IMR-90 (cell line): ENCODE results near the gene KRTAP10-6.

Source experiments
- BHLHE40 ChIP-seq: fragments of 150-350 bp; IDR thresholded peaks from 2 replicates; pipeline ENCODE4 v1.6.1; 2016; ENCODE audit warnings: mild to moderate bottlenecking, low read depth, low read length
- CEBPB ChIP-seq: IDR thresholded peaks from 2 replicates; pipeline ENCODE4 v1.6.1; 2012; ENCODE audit warnings: low read depth, low read length, improper control_type of control experiment
- FOS ChIP-seq: fragments of 150-350 bp; IDR thresholded peaks from 2 replicates; pipeline ENCODE4 v1.6.1; 2016; ENCODE audit warnings: low read depth, low read length
- MAFK ChIP-seq: IDR thresholded peaks from 2 replicates; pipeline ENCODE4 v1.6.1; 2012; ENCODE audit warnings: low read depth, low read length, improper control_type of control experiment
- MAZ ChIP-seq: IDR thresholded peaks from 2 replicates; pipeline ENCODE4 v1.6.1; 2012; ENCODE audit warnings: low read depth, mild to moderate bottlenecking, low read length, improper control_type of control experiment, moderate library complexity, borderline replicate concordance
- MXI1 ChIP-seq: IDR thresholded peaks from 2 replicates; pipeline ENCODE4 v1.6.1; 2012; ENCODE audit warnings: low read depth, mild to moderate bottlenecking, low read length, moderate library complexity, borderline replicate concordance
- NFE2L2 ChIP-seq: fragments of 150-350 bp; IDR thresholded peaks from 2 replicates; pipeline ENCODE4 v1.6.1; 2016; ENCODE audit warnings: low read depth, mild to moderate bottlenecking, low read length
- POLR2A ChIP-seq: IDR thresholded peaks from 2 replicates; pipeline ENCODE4 v1.6.1; 2012; ENCODE audit warnings: mild to moderate bottlenecking, low read depth, low read length
- RAD21 ChIP-seq: IDR thresholded peaks from 2 replicates; pipeline ENCODE4 v1.6.1; 2012; ENCODE audit warnings: low read length, improper control_type of control experiment
- RFX5 ChIP-seq: IDR thresholded peaks from 2 replicates; pipeline ENCODE4 v1.8.0; 2012; ENCODE audit warnings: low read depth, mild to moderate bottlenecking, low read length, moderate library complexity
- SMC3 ChIP-seq: fragments of 150-350 bp; IDR thresholded peaks from 2 replicates; pipeline ENCODE4 v1.6.1; 2016; ENCODE audit warnings: low read depth, mild to moderate bottlenecking, antibody characterized with exemption, low read length, moderate library complexity
- TF ChIP-seq, protein P1 (sequence below): conservative IDR thresholded peaks from 2 replicates; pipeline ENCODE4 v1.5.1; 2012; ENCODE audit warnings: mild to moderate bottlenecking, low read depth, low read length, improper control_type of control experiment
- TF ChIP-seq, protein P2 (sequence below): fragments of 150-350 bp; IDR thresholded peaks from 2 replicates; pipeline ENCODE4 v1.6.1; 2017; ENCODE audit warnings: mild to moderate bottlenecking, antibody characterized with exemption, low read length, low read depth

DNA sequence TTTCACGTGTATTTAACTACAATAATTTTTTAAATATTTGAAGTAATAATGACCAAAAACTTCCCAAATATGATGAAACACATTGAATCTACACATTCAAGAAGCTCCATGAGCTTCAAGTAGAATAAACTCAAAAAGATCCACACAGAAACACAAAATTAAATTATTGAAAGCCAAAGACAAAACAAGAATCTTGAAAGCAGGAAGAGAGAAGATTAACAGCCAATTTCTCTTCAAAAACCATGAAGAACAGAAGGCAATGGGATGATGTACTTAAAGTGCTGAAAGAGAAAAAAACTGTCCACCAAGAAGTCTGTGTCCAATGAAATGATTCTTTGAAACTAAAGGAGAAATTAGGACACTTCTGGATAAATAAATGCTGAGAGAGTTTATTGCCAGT, 39.8 kb upstream of the KRTAP10-6 start:
- TF ChIP-seq, protein P1, sequence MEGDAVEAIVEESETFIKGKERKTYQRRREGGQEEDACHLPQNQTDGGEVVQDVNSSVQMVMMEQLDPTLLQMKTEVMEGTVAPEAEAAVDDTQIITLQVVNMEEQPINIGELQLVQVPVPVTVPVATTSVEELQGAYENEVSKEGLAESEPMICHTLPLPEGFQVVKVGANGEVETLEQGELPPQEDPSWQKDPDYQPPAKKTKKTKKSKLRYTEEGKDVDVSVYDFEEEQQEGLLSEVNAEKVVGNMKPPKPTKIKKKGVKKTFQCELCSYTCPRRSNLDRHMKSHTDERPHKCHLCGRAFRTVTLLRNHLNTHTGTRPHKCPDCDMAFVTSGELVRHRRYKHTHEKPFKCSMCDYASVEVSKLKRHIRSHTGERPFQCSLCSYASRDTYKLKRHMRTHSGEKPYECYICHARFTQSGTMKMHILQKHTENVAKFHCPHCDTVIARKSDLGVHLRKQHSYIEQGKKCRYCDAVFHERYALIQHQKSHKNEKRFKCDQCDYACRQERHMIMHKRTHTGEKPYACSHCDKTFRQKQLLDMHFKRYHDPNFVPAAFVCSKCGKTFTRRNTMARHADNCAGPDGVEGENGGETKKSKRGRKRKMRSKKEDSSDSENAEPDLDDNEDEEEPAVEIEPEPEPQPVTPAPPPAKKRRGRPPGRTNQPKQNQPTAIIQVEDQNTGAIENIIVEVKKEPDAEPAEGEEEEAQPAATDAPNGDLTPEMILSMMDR = no peak
- TF ChIP-seq RAD21 = no peak
- TF ChIP-seq, protein P2, sequence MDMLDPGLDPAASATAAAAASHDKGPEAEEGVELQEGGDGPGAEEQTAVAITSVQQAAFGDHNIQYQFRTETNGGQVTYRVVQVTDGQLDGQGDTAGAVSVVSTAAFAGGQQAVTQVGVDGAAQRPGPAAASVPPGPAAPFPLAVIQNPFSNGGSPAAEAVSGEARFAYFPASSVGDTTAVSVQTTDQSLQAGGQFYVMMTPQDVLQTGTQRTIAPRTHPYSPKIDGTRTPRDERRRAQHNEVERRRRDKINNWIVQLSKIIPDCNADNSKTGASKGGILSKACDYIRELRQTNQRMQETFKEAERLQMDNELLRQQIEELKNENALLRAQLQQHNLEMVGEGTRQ = no peak
- TF ChIP-seq MAZ = no peak
- TF ChIP-seq POLR2A = no peak
- no peak for TF ChIP-seq CEBPB
- TF ChIP-seq BHLHE40 = no peak
- TF ChIP-seq MAFK = no peak
- TF ChIP-seq RFX5 = no peak
- no peak for TF ChIP-seq FOS
- TF ChIP-seq SMC3 = no peak
- TF ChIP-seq MXI1 = no peak
- TF ChIP-seq NFE2L2 = no peak
